MM.1S (cell line): ENCODE data around the gene TAF11.

Source experiments
- DNase-seq: peaks from one replicate; pipeline ENCODE4 v3.0.0-alpha.2; 2015
- H2AFZ ChIP-seq: fragments of 300-600 bp; sonication (generic); 2 replicates; pipeline ENCODE4 v1.6.0; 2016; ENCODE audit warnings: antibody characterized with exemption, low read length
- H3F3A ChIP-seq: fragments of 300-600 bp; sonication (generic); 2 replicates; pipeline ENCODE4 v1.6.1; 2016; ENCODE audit warnings: mild to moderate bottlenecking, antibody characterized with exemption, low read length, moderate library complexity, mixed read lengths; ENCODE audit not compliant: insufficient read depth
- H3K27ac ChIP-seq: fragments of 300-600 bp; sonication (generic); 2 replicates; pipeline ENCODE4 v1.5.1; 2016; ENCODE audit warnings: mild to moderate bottlenecking, low read length
- H3K27me3 ChIP-seq: fragments of 300-600 bp; sonication (generic); replicated peaks from 2 replicates; pipeline ENCODE4 v1.6.0; 2016; ENCODE audit warnings: low read length; ENCODE audit not compliant: insufficient read depth
- H3K36me3 ChIP-seq: fragments of 300-600 bp; sonication (generic); replicated peaks from 2 replicates; pipeline ENCODE4 v1.6.1; 2016; ENCODE audit warnings: mild to moderate bottlenecking, low read length, mixed read lengths; ENCODE audit not compliant: insufficient read depth
- H3K4me1 ChIP-seq: fragments of 300-600 bp; sonication (generic); 2 replicates; pipeline ENCODE4 v1.6.1; 2016; ENCODE audit warnings: low read length, mixed read lengths
- H3K4me2 ChIP-seq: fragments of 300-600 bp; sonication (generic); 2 replicates; pipeline ENCODE4 v1.6.0; 2016; ENCODE audit warnings: low read depth, low read length
- H3K4me3 ChIP-seq: fragments of 300-600 bp; sonication (generic); 2 replicates; pipeline ENCODE4 v1.5.1; 2016; ENCODE audit warnings: low read length, mixed read lengths
- H3K79me2 ChIP-seq: fragments of 300-600 bp; sonication (generic); 2 replicates; pipeline ENCODE4 v1.6.1; 2016; ENCODE audit warnings: mixed run types, low read length, mixed read lengths
- H3K9ac ChIP-seq: fragments of 300-600 bp; sonication (generic); 2 replicates; pipeline ENCODE4 v1.6.1; 2016; ENCODE audit warnings: low read length, mixed read lengths
- H3K9me2 ChIP-seq: fragments of 300-600 bp; sonication (generic); replicated peaks from 2 replicates; pipeline ENCODE4 v1.6.1; 2016; ENCODE audit warnings: mild to moderate bottlenecking, low read length, mixed read lengths; ENCODE audit not compliant: insufficient read depth
- H3K9me3 ChIP-seq: fragments of 300-600 bp; sonication (generic); replicated peaks from 2 replicates; pipeline ENCODE4 v1.6.1; 2016; ENCODE audit warnings: mild to moderate bottlenecking, low read length, mixed read lengths; ENCODE audit not compliant: insufficient read depth
- H4K20me1 ChIP-seq: fragments of 300-600 bp; sonication (generic); 2 replicates; pipeline ENCODE4 v1.6.1; 2016; ENCODE audit warnings: mild to moderate bottlenecking, low read length, moderate library complexity, mixed read lengths; ENCODE audit not compliant: insufficient read depth
- CTCF ChIP-seq: fragments of 300-600 bp; sonication (generic); IDR thresholded peaks from 2 replicates; pipeline ENCODE4 v1.5.1; 2016; ENCODE audit warnings: antibody characterized with exemption, low read length, mixed read lengths
- EZH2 ChIP-seq: fragments of 300-600 bp; sonication (generic); optimal IDR thresholded peaks from 2 replicates; pipeline ENCODE3; 2017; ENCODE audit warnings: low read depth, mild to moderate bottlenecking, antibody characterized with exemption, low read length, mixed read lengths
- EZH2phosphoT487 ChIP-seq: fragments of 300-600 bp; sonication (generic); IDR thresholded peaks from 2 replicates; pipeline ENCODE4 v1.6.1; 2018; ENCODE audit warnings: antibody characterized with exemption, low read length

TAF11 gene

GRCh38 chr6:34894693-34895092 lies 6.9 kb upstream of the TAF11 start:
- Histone ChIP-seq H3K9me3 (no peaks in the 10 kb centered on the region), H4K20me1 (no peaks in the 10 kb centered on the region), H3K79me2 (peaks cover 21% of the 10 kb centered on the region)

GRCh38 chr6:34891296-34891695 lies 3.5 kb upstream of the TAF11 start:
- peaks cover 37% of the 10 kb centered on the region for H3K79me2 ChIP-seq
- no peak for TF ChIP-seq EZH2phosphoT487
- TF ChIP-seq CTCF, result no peak
- no peak for TF ChIP-seq EZH2
- no peaks in the 10 kb centered on the region for H3K27me3 ChIP-seq
- no peaks in the 10 kb centered on the region for H3K36me3 ChIP-seq
- no peak for DNase-seq
- no peaks in the 10 kb centered on the region for H3K9me2 ChIP-seq
- no peaks in the 10 kb centered on the region for H3K4me1 ChIP-seq
- no peaks in the 10 kb centered on the region for H3K9me3 ChIP-seq
- H3F3A ChIP-seq, result peaks cover 8% of the 10 kb centered on the region; the same call in 1 of the 2 replicates
- H3K4me2 ChIP-seq, result no peak overlapping the region
- no peaks in the 10 kb centered on the region for H4K20me1 ChIP-seq
- no peak overlapping the region for H3K4me3 ChIP-seq
- no peak overlapping the region for H3K9ac ChIP-seq
- H2AFZ ChIP-seq, result no peak overlapping the region
- no peak overlapping the region for H3K27ac ChIP-seq

More at GRCh38 chr6:34894693-34895092, 6.9 kb upstream of the TAF11 start:
- Histone ChIP-seq H3F3A (no peaks in the 10 kb centered on the region), H3K4me1 (no peaks in the 10 kb centered on the region), H3K4me3 (no peak overlapping the region), H3K4me2 (no peak overlapping the region), H3K9me2 (no peaks in the 10 kb centered on the region), H3K27ac (no peak overlapping the region), H3K27me3 (no peaks in the 10 kb centered on the region), H2AFZ (no peak overlapping the region), H3K36me3 (no peaks in the 10 kb centered on the region), H3K9ac (no peak overlapping the region)
- no peak for DNase-seq
- TF ChIP-seq CTCF (no peak), EZH2 (no peak), EZH2phosphoT487 (no peak)

- H3K9ac ChIP-seq, result peak overlapping the region; percentile 90; the same call in 1 of the 2 replicates
- no peaks in the 10 kb centered on the region for H3K9me3 ChIP-seq
- H3K4me2 ChIP-seq, result peak overlapping the region; percentile 72; the same call in 1 of the 2 replicates
- no peak for DNase-seq
- peaks cover 8% of the 10 kb centered on the region; the same call in 1 of the 2 replicates for H3F3A ChIP-seq
- H3K36me3 ChIP-seq, result no peaks in the 10 kb centered on the region
- H2AFZ ChIP-seq, result no peak overlapping the region
- TF ChIP-seq CTCF (no peak), EZH2phosphoT487 (no peak)
- H3K9me2 ChIP-seq, result no peaks in the 10 kb centered on the region
- H3K27ac ChIP-seq, result no peak overlapping the region
- 0 out of 2 replicates have a peak overlapping the region, but pooled peaks have one; percentile 96 for H3K4me3 ChIP-seq
- no peaks in the 10 kb centered on the region for H3K4me1 ChIP-seq
- no peaks in the 10 kb centered on the region for H3K27me3 ChIP-seq
- no peaks in the 10 kb centered on the region for H4K20me1 ChIP-seq
- peaks cover 45% of the 10 kb centered on the region for H3K79me2 ChIP-seq
Observed at GRCh38 chr6:34890533-34890925, 2.7 kb upstream of the TAF11 start.
